IPS-18c (cell line): ENCODE data around the gene DIP2B.
"Not testable (repeated sequence)": the region's sequence is repeated elsewhere in the genome, so short reads cannot be mapped to it uniquely, and the experiment has no call there.

Experiments used
- H3K4me3 ChIP-seq: 2 replicates; pipeline ENCODE4 v1.7.0; 2013; ENCODE audit warnings: low read depth, mild to moderate bottlenecking, low read length, moderate library complexity; ENCODE audit not compliant: insufficient read depth
- H3K9me3 ChIP-seq: one replicate; pipeline ENCODE4 v1.6.1; 2013; ENCODE audit warnings: mild to moderate bottlenecking, low read length, moderate library complexity; ENCODE audit not compliant: control insufficient read depth, insufficient read depth

Gene DIP2B

GRCh38 chr12:50662116-50662510 lies 157.3 kb downstream of the DIP2B start:
- Histone ChIP-seq H3K4me3 (no peak overlapping the region), H3K9me3 (no peaks in the 10 kb centered on the region)

- no peaks in the 10 kb centered on the region for H3K9me3 ChIP-seq
- no peak overlapping the region for H3K4me3 ChIP-seq
These were observed 160.4 kb downstream of the DIP2B start for GRCh38 chr12:50665170-50665569.

GRCh38 chr12:50665609-50666008 lies 160.8 kb downstream of the DIP2B start:
- Histone ChIP-seq H3K4me3 (no peak overlapping the region), H3K9me3 (no peaks in the 10 kb centered on the region)

DNA sequence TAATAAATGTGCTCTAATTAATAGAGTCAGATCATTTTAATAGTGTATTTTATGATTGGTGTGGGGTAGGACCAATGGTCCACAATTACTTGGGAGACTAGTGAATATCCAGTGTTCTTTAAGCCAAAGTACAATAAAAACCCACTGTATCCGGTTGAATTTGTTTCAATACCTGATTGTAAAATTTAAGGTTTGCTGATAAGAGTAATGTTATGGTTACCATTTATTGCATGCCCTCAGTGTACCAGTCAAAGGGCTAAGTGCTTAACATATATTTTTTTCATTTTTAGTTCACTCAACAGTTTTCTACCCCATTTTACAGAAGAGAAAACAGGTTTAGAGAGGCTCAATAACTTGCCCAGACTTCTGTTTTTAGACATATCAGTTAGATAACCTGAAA lies 161.2 kb downstream of the DIP2B start:
- no peak overlapping the region for H3K4me3 ChIP-seq
- H3K9me3 ChIP-seq = no peaks in the 10 kb centered on the region

GRCh38 chr12:50672158-50672557 lies 167.4 kb downstream of the DIP2B start:
- H3K4me3 ChIP-seq = no peak overlapping the region
- no peaks in the 10 kb centered on the region for H3K9me3 ChIP-seq

GRCh38 chr12:50676756-50677155 lies 172.0 kb downstream of the DIP2B start:
- Histone ChIP-seq H3K9me3 (no peaks in the 10 kb centered on the region), H3K4me3 (no peak overlapping the region)

DNA sequence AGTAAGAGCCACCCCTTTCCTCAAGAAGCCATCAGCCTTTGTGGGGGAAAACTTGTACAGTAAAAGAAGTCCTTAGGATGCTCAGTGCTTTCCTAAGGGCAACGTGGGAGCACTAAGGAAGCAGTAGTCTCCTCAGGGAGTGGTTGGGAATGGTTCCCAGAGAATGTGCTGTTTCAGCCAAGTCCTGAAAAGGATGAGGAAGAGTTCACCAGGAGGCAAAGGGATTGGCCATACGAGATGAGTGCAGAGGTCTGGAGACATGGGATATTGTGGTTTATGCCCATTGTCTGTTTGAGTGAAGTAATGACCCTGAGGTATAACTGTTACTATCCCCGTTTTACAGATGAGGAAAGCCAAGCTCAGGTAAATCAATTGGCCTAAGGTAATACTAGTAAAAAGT lies 173.1 kb downstream of the DIP2B start:
- no peaks in the 10 kb centered on the region for H3K9me3 ChIP-seq
- H3K4me3 ChIP-seq = no peak overlapping the region

- H3K4me3 ChIP-seq = no peak overlapping the region
- no peaks in the 10 kb centered on the region for H3K9me3 ChIP-seq
These were observed 174.0 kb downstream of the DIP2B start for GRCh38 chr12:50678650-50679365.

DNA sequence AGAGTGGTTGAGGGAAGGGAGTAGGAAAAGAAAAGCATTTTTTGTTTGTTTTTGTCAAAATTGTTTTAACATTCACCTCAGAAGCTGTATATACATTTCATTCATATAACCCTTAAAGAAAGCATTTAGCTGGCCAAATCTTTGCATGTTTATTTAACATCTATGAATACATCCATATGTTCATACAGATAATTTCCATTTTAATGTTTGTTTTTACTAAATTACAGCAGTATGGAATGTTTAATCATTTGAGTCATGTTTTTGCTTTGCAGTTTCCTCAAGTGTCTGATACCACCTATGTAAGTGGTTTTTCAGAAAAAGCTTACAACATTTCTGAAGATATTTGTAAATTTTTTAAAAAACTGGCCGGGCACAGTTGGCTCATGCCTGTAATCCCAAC lies 174.8 kb downstream of the DIP2B start:
- no peaks in the 10 kb centered on the region for H3K9me3 ChIP-seq

DNA sequence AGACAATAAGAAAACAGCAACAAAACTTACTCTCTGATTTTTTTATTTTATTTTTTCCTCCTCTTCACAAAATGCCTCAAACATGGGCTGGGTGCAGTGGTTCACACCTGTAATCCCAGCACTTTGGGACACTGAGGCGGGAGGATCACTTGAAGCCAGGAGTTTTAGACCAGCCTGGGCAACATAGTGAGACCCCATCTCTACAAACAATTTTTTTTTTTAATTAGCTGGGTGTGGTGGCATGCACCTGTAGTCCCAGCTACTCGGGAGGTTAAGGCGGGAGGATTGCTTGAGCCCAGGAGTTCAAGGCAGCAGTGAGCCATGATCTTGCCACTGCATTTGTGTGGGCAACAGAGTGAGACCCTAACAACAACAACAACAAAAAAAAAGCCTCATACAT lies 176.3 kb downstream of the DIP2B start:
- not testable (repeated sequence) for H3K4me3 ChIP-seq, H3K9me3 ChIP-seq

More for the DNA sequence above, 174.8 kb downstream of the DIP2B start:
- H3K4me3 ChIP-seq = no peak overlapping the region

DNA sequence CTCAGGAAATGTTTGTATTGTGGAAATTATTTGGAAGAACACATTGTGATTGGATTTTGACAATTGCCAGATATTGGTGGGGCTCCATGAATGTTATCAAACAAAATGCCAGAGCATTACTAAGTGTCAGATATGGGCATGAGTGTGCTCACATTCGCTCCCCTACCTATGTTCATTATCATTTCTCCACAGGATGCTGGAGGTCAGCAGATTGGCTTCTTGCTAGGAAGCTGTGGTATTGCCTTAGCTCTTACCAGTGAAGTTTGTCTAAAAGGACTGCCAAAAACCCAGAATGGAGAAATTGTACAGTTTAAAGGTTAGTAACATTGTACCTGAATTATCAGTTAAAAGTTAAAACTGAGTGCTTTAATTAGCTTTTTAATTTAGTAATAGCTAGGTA lies 180.9 kb downstream of the DIP2B start:
- no peak overlapping the region for H3K4me3 ChIP-seq
- no peaks in the 10 kb centered on the region for H3K9me3 ChIP-seq

- H3K4me3 ChIP-seq = no peak overlapping the region
- H3K9me3 ChIP-seq = no peaks in the 10 kb centered on the region
These were observed 181.6 kb downstream of the DIP2B start for GRCh38 chr12:50686406-50686805.

DNA sequence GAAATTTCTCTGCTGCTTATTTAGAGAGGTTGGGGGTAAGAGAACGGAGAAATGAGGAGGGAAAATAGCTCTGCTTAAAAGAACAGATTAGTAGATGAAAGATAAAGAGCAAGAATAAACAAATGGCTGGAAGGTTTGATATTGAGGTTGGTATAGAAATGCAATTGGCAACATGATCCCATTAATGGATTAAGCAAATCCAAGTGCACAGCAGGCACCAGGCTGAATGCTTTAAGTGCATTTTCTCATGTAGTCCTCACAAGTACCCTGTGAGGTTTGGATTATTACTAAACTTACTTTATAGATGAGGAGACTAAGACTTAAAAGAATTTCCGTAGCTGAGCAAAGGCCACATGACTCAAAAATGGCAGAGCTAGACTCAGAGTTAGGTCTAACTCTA lies 182.2 kb downstream of the DIP2B start:
- H3K4me3 ChIP-seq = no peak overlapping the region
- H3K9me3 ChIP-seq = no peaks in the 10 kb centered on the region

DNA sequence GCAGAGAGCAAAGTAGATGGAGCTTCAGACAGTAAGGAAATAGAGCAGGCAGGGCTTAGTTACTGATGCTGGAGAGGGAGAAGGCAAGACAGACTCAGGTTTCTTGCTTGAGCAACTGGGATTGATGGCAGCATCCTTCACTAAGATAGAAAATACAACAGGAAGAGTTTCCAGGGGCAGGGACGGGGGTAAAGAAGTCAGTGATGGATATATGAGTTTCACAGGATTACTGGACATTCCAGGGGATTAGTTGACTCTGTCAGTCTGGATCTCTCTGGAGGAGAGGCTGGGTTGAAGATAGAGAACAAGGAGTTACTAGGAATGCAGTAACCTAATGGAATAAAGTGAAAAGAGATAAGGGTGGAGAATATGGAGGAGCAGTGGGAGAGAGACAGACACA lies 184.7 kb downstream of the DIP2B start:
- Histone ChIP-seq H3K9me3 (no peaks in the 10 kb centered on the region), H3K4me3 (no peak overlapping the region)

DNA sequence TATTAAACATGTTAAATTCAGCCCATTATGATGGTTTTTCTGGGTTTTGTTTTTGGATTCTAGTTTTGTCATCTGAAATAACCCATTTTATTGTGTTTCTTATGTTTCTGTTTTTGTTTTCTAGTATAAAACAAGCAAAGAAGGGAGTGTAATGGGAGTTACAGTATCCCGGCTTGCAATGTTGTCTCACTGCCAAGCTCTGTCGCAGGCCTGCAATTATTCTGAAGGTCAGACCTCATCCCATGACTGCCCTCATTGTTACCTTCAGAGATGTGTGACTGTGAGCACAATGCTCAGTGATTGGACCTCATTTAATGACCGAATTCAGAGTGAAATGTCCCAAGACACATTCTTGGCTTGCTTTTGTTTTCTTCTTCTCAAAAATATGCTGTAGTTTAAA lies 186.1 kb downstream of the DIP2B start:
- H3K4me3 ChIP-seq = no peak overlapping the region
- H3K9me3 ChIP-seq = no peaks in the 10 kb centered on the region

DNA sequence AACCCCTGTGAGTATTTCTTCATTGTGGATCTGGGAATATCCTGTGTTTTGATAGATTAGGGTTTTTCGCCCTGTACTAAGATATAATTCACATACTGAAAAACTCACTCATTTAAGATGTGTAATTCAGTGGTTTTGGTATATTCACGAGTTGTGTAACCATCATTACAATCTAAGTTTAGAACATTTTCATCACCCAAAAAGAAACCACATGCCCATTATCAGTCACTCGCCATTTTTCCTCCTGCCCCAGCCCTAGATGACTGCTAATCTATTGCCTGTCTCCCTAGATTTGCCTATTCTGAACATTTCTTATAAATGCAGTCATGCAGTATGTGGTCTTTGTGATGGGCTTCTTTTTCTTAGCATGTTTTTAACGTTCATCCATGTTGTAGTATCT lies 191.2 kb downstream of the DIP2B start:
- Histone ChIP-seq H3K9me3 (no peaks in the 10 kb centered on the region), H3K4me3 (no peak overlapping the region)

GRCh38 chr12:50696931-50697330 lies 192.1 kb downstream of the DIP2B start:
- Histone ChIP-seq H3K4me3 (no peak overlapping the region), H3K9me3 (no peaks in the 10 kb centered on the region)

GRCh38 chr12:50699154-50699553 lies 194.4 kb downstream of the DIP2B start:
- H3K9me3 ChIP-seq = no peaks in the 10 kb centered on the region

DNA sequence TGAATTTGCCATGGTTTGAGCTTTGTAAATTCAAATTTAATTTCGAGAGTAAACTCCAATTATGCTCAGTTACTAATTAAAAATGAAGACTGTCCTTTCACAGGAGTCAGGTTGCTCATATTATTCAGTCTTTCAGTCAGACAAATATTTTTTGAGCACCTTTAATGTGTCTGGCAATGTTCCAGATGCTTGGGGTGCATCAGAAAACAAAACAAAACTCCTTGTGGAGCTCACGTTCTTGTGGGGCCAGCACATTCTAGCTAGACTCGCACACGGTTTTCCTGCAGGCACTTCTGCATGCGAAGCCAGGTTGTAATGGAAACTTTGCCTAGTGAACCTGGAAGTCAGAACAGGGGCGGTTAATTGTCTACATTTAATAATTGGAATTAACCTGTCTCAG lies 195.2 kb downstream of the DIP2B start:
- H3K9me3 ChIP-seq = no peaks in the 10 kb centered on the region
- H3K4me3 ChIP-seq = no peak overlapping the region

More at GRCh38 chr12:50699154-50699553, 194.4 kb downstream of the DIP2B start:
- H3K4me3 ChIP-seq = no peak overlapping the region
